GM21447 (cell line): Measurements from ENCODE around the gene CHST3.

ENCODE experiments used
- ATAC-seq: cut with Tn5 transposase; IDR thresholded peaks from one replicate; pipeline ENCODE4 v1.9.1; 2021; ENCODE audit not compliant: unreplicated experiment

CHST3 gene

GRCh38 chr10:72009425-72010081 is 45.4 kb downstream of the CHST3 start:
- ATAC-seq, result no peak

GRCh38 chr10:72010234-72010973 is 46.2 kb downstream of the CHST3 start:
- ATAC-seq, result no peak

GRCh38 chr10:72011016-72011415 is 46.8 kb downstream of the CHST3 start:
- ATAC-seq, result no peak

- no peak for ATAC-seq
Measured at GRCh38 chr10:72011468-72011867, 47.3 kb downstream of the CHST3 start.

GRCh38 chr10:72011976-72012512 is 47.8 kb downstream of the CHST3 start:
- no peak for ATAC-seq

- no peak for ATAC-seq
Measured at GRCh38 chr10:72012796-72013195, 48.6 kb downstream of the CHST3 start.

- ATAC-seq, result no peak
Measured at GRCh38 chr10:72013202-72013945, 49.2 kb downstream of the CHST3 start.

GRCh38 chr10:72014197-72014596 is 50.0 kb downstream of the CHST3 start:
- ATAC-seq, result no peak

- ATAC-seq, result no peak
Measured at GRCh38 chr10:72014785-72015480, 50.7 kb downstream of the CHST3 start.

- ATAC-seq, result no peak
Measured at GRCh38 chr10:72015841-72016240, 51.6 kb downstream of the CHST3 start.

- no peak for ATAC-seq
Measured at GRCh38 chr10:72016608-72017300, 52.6 kb downstream of the CHST3 start.

- ATAC-seq, result no peak
Measured at GRCh38 chr10:72019085-72019876, 55.1 kb downstream of the CHST3 start.

GRCh38 chr10:72020914-72021809 is 57.0 kb downstream of the CHST3 start:
- no peak for ATAC-seq

- no peak for ATAC-seq
Measured at GRCh38 chr10:72022228-72022627, 58.0 kb downstream of the CHST3 start.

- no peak for ATAC-seq
Measured at GRCh38 chr10:72024596-72024995, 60.4 kb downstream of the CHST3 start.

- ATAC-seq, result no peak
Measured at GRCh38 chr10:72025400-72025799, 61.2 kb downstream of the CHST3 start.

GRCh38 chr10:72025832-72026231 is 61.6 kb downstream of the CHST3 start:
- no peak for ATAC-seq

GRCh38 chr10:72026278-72027111 is 62.3 kb downstream of the CHST3 start:
- ATAC-seq, result no peak
